HG03439 (cell line): ENCODE data around the gene CYB561D2.

Experiments
- ATAC-seq: cut with Tn5 transposase; IDR thresholded peaks from one replicate; pipeline ENCODE4 v1.9.1; 2021; ENCODE audit warnings: mild to moderate bottlenecking, moderate library complexity; ENCODE audit not compliant: unreplicated experiment

Gene CYB561D2

DNA sequence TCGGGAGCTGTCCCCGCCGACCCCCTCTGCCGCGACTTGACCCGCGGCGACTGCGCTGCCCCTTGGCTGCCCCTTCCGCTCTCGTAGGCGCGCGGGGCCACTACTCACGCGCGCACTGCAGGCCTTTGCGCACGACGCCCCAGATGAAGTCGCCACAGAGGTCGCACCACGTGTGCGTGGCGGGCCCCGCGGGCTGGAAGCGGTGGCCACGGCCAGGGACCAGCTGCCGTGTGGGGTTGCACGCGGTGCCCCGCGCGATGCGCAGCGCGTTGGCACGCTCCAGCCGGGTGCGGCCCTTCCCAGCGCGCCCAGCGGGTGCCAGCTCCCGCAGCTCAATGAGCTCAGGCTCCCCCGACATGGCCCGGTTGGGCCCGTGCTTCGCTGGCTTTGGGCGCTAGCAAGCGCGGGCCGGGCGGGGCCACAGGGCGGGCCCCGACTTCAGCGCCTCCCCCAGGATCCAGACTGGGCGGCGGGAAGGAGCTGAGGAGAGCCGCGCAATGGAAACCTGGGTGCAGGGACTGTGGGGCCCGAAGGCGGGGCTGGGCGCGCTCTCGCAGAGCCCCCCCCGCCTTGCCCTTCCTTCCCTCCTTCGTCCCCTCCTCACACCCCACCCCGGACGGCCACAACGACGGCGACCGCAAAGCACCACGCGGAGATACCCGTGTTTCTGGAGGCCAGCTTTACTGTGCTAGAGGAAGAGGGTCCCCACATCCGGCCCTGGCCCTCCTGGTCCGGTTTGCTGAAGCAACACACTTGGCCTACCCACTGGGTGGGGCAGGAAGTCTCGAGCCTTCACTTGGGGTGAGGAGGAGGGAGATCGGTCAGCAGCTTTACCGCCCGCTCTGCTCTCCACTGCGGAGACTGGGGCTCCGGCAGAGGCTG is 10.0 kb upstream of the CYB561D2 start, which contains the start of gene RASSF1:
Gene RASSF1 (minus strand): TSS at position 389 of the 882 bp plus-strand sequence. CDS start 31 bp downstream, at position 358.
- no peak for ATAC-seq

- no peak for ATAC-seq
These were observed 9.1 kb upstream of the CYB561D2 start for GRCh38 chr3:50341537-50341936.

DNA sequence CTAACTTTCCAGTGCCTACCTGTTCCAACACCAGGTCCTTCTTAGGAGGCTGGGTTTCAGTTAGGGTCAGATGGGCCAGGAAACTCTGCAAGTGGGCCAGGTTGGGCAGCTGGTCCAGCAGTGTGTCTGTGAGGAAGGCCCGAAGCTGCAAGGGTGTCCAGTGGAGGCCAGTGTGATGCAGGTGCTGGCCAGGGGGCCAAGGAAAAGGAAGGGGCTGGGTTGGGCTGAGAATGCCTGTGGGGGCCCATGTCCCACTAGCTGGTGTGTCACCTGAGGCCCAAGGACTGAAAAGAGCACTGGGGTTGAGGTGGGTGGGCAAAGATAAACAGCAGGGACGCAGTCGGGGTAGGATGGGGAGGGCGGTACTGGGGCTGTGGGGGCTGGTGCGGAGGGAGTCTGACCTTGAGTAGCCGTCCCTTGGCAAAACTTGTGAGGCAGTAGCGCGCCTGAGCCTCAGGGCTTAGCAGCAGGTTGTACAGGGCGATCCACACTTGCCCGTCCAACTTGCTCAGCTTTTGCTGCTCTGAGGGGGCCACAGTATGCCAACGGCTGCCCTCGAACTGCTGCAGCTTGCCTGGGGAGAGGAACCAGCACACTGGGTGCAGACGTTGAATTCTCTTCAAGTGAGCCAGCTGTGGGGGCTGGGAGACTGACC is 8.5 kb upstream of the CYB561D2 start:
- no peak for ATAC-seq

GRCh38 chr3:50342813-50343633 is 7.6 kb upstream of the CYB561D2 start:
- no peak for ATAC-seq

DNA sequence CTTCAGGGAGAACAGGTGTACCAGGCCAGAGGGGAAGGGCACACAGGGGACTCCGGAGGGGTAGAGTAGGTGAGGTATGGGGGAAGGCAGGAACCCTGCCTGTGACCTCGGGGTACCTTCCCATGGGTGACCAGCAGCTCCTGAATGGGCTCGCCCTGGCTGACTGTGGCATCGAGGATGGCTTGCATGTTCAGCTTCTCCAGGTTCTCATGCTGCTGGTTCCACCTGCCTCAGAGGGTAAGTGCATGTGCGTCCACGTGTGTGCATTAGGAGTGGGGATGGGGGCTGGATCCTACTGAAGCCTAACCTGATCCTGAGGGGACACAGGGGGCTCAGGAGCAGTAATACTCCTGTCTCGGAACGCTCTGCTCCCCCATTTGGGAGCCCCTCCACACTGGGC is 5.7 kb upstream of the CYB561D2 start:
- no peak for ATAC-seq

DNA sequence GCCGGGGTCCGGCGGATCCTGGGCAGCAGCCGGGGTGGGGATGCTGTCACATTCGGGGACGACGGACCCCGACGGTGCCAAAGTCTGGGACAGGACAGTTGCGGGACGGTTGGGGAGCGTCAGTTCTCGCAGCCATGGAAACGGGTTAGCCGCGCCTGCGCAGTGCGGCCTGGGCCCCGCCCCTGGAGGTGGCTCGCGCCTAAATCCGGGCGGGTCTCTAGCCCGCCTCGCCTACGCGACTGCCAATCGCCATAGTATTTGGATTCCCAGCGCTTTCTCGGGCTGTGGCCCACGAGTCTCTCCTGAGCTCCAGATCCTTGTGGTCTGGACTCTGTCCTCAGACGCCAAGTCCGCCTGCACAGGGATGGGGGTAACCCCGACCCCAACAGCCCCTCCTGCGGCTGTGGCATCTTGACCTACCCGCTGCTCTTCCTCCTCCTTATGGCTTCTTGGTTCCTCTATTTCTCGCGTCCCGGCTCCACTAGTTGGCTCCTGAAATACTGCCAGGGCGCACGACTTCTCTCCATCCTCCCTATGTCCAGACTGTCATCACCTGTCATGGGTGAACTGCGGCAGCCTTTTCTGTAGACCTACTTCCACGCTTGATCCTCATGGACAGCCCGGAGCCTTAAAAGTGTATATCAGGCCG is 5.0 kb upstream of the CYB561D2 start, which contains the start of gene ZMYND10:
Gene ZMYND10 (minus strand): TSS at position 147 of the 649 bp plus-strand sequence. CDS start 153 bp downstream, outside the sequence.
- ATAC-seq = no peak

GRCh38 chr3:50347187-50347813 is 3.4 kb upstream of the CYB561D2 start:
- ATAC-seq = no peak

DNA sequence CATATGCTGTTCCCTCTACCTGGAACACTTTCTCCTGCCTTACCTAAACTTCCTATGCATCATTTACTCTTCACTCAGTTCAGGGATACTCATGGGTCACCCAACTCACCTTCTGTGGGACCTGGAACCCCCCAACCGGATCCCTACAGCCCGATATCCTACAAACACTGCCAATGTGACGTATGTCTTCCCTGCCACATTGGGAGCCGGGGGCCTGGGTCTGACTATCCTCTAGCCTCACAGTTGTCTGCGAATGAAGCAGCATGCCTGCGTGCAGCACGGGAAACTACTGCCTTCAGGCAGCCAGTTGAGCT is 492 bp upstream of the CYB561D2 start:
- no peak for ATAC-seq

DNA sequence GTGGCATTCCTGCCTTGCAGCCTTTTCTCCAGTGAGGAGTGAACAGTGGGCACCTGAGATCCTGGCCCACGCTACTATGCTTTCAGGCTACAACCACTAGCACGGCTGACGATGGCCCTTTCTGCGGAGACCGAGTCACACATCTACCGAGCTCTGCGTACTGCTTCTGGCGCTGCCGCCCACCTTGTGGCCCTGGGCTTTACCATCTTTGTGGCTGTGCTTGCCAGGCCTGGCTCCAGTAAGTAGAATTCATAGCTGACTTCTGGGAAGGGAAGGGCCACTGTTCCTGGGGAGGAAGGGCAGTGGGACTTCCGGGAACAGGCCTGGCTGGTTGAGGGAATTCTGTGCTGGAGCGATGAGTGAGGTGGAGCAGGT is 648 bp downstream of the CYB561D2 start:
- no peak for ATAC-seq

- no peak for ATAC-seq
These were observed 2.1 kb downstream of the CYB561D2 start for GRCh38 chr3:50352781-50353180.

- no peak for ATAC-seq
These were observed 2.8 kb downstream of the CYB561D2 start for GRCh38 chr3:50353245-50354004.

- no peak for ATAC-seq
These were observed 3.6 kb downstream of the CYB561D2 start for GRCh38 chr3:50354186-50354764.

DNA sequence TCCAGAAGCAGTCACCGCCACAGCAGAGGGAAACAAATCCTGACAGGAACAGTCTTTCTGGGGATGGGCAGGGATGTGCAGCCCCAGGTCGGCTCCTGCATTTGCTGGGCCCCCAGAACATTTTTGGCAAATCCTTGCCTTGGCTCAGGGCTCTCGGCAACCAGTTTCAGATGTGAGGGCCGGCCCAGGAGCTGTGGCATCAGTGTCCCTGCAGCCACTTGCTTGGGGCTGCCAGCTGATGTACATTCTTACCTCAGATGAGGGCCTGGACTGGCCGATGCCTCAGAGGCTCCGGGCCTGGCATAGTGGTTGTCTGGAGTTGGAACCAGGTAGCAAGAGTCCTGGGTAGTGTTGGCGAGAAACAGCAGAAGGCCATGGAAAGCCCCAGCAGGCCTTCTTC is 4.2 kb downstream of the CYB561D2 start:
- ATAC-seq = no peak

- ATAC-seq = no peak
These were observed 5.3 kb downstream of the CYB561D2 start for GRCh38 chr3:50355829-50356552.

GRCh38 chr3:50356553-50356952 is 5.9 kb downstream of the CYB561D2 start:
- ATAC-seq = no peak

DNA sequence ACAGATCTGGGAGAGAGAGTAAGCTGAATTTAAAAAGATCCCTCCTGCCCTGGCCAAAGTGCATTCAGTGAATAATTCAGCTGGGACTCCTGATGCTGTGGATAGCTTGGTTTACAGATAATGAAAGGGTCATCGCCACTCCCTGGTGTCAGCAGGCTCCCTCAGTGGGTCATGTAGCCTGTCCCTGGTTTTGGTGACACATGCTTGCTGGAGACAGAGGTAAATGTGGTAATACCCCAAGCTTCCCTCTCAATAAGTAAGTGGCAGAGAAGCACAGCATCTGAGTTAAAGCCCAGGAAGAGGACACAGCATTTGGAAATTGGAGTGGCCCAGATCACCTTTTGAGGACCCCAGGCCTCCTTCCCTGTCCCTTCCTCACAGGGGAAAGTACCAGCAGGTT is 6.8 kb downstream of the CYB561D2 start:
- ATAC-seq = no peak

- no peak for ATAC-seq
These were observed 7.8 kb downstream of the CYB561D2 start for GRCh38 chr3:50358355-50358910.
